GM04503 (cell line): Measurements from ENCODE around the gene KCNH5.

Source experiments
- DNase-seq: peaks from one replicate; pipeline ENCODE4 v3.0.0-alpha.2; 2012; ENCODE audit warnings: low read depth

KCNH5 gene

GRCh38 chr14:63045234-63045611, at the start of gene KCNH5:
Gene KCNH5, minus strand, starts transcription at chr14:63045458. Its CDS starts 272 bp downstream, at chr14:63045186.
- DNase-seq = no peak

- DNase-seq = no peak
Measured at GRCh38 chr14:63091394-63091996, 46.2 kb upstream of the KCNH5 start.

GRCh38 chr14:63088865-63089264, 43.6 kb upstream of the KCNH5 start:
- DNase-seq = no peak

- DNase-seq = no peak
Measured at GRCh38 chr14:63078569-63078968, 33.3 kb upstream of the KCNH5 start.

GRCh38 chr14:63076488-63076887, 31.2 kb upstream of the KCNH5 start:
- no peak for DNase-seq

- DNase-seq = no peak
Measured at GRCh38 chr14:63055631-63056030, 10.4 kb upstream of the KCNH5 start.

- DNase-seq = no peak
Measured at GRCh38 chr14:63051992-63052391, 6.7 kb upstream of the KCNH5 start.

- DNase-seq = no peak
Measured at GRCh38 chr14:63051301-63051700, 6.0 kb upstream of the KCNH5 start.

- DNase-seq = no peak
Measured at GRCh38 chr14:63050694-63051093, 5.4 kb upstream of the KCNH5 start.

- no peak for DNase-seq
Measured at GRCh38 chr14:63046339-63047268, 1.3 kb upstream of the KCNH5 start.

GRCh38 chr14:63045612-63046320, 508 bp upstream of the KCNH5 start:
- DNase-seq = no peak

GRCh38 chr14:63039866-63040265, 5.4 kb downstream of the KCNH5 start:
- no peak for DNase-seq

- DNase-seq = no peak
Measured at GRCh38 chr14:63032641-63033040, 12.6 kb downstream of the KCNH5 start.

- DNase-seq = no peak
Measured at GRCh38 chr14:63032076-63032475, 13.2 kb downstream of the KCNH5 start.

GRCh38 chr14:63030113-63030512, 15.1 kb downstream of the KCNH5 start:
- no peak for DNase-seq

- no peak for DNase-seq
Measured at GRCh38 chr14:63027719-63028118, 17.5 kb downstream of the KCNH5 start.

GRCh38 chr14:63026491-63026890, 18.8 kb downstream of the KCNH5 start:
- DNase-seq = no peak

- DNase-seq = no peak
Measured at GRCh38 chr14:63014621-63015020, 30.6 kb downstream of the KCNH5 start.

GRCh38 chr14:63012171-63012570, 33.1 kb downstream of the KCNH5 start:
- DNase-seq = no peak

GRCh38 chr14:63011623-63012022, 33.6 kb downstream of the KCNH5 start:
- DNase-seq = no peak

GRCh38 chr14:63009495-63009894, 35.8 kb downstream of the KCNH5 start:
- DNase-seq = no peak

GRCh38 chr14:63006531-63006930, 38.7 kb downstream of the KCNH5 start:
- no peak for DNase-seq

GRCh38 chr14:62994096-62994495, 51.2 kb downstream of the KCNH5 start:
- DNase-seq = no peak
